Femur (tissue), 1 donor: ENCODE data around the gene LRP8.

Experiments used
- DNase-seq: peaks from one replicate; pipeline ENCODE4 v3.0.0-alpha.2; 2017

Gene LRP8

DNA sequence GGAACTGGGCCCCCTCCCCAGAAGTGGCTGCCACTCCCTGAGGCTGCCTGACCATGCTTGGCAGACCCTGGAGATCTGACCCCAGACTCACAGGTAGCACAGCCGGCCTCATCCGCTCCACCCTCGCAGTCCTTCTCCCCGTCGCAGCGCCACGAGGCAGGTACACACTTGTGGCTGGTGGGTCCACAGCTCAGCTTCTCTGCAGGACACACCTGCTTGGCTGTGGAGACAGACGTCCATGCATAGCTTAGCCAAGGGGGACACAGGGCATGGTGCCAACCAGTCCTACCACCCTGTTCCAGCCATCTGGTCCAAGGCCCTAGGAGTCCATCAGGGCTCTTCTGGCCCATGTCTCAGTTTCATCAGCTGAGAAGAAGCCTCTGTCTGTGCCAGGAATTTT, 47.4 kb downstream of the LRP8 start:
- no peak for DNase-seq

DNA sequence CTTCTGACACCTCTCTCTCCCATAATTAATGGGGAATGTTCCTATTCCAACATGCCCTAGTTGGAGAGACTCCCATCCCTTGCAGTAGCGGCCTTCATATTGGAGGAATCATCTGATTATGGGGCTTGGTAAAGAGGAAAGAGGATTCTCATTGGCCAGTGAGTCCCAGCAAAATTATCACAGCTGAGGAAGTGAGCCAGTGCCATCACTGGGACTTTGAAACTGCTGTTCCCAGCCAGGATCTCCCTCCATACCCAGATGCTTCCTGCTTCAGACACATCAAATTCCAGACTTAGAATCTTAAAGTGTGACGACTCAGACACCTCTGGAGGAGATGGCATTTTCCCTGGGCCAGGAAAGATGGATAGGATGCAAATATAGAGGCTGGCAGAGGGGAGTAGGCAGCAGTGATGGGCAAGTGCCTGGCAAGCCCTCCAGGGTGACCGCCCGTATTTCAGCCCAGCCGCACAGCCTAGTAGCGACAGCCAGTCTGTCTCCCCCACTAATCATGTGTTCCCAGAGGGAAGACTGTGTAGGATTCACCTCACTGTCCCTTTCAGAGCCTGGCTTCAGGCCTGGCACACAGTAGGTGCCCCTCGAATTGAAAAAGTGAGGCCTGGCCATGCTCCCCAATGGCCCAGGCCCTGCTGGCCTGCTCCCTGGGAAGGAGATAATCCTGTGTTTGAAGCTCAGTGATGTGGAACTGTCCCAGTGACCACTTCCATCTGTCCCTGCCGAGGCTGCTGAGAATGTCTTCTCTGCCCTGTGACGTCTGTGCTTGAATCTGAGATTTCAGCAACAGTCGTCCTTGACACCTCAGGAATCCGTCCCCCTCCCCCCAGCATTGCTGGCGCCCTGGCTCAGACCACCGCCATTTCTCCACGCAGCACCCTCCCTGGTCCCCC, 48.3 kb downstream of the LRP8 start:
- no peak for DNase-seq

GRCh38 chr1:53278298-53278725, 49.6 kb downstream of the LRP8 start:
- peak; percentile 59 for DNase-seq

GRCh38 chr1:53277326-53277725, 50.5 kb downstream of the LRP8 start:
- no peak for DNase-seq

DNA sequence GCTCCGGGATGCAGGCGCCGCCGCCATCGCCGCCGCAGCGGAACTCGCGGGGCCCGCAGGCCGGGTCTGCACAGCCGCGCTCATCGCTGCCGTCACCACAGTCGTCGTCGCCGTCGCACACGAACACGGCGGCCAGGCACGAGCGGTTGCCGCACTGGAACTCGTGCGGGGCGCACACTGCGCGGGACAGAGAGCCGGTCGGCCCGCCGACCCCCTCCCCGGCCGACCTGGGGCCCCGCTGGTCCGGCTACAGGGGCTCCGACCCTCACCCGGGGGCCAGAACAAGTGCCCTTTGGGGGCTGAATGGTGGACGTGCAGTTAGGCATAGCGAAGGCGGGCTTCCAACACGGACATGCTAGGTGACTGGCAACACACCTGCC, 51.0 kb downstream of the LRP8 start:
- no peak for DNase-seq

DNA sequence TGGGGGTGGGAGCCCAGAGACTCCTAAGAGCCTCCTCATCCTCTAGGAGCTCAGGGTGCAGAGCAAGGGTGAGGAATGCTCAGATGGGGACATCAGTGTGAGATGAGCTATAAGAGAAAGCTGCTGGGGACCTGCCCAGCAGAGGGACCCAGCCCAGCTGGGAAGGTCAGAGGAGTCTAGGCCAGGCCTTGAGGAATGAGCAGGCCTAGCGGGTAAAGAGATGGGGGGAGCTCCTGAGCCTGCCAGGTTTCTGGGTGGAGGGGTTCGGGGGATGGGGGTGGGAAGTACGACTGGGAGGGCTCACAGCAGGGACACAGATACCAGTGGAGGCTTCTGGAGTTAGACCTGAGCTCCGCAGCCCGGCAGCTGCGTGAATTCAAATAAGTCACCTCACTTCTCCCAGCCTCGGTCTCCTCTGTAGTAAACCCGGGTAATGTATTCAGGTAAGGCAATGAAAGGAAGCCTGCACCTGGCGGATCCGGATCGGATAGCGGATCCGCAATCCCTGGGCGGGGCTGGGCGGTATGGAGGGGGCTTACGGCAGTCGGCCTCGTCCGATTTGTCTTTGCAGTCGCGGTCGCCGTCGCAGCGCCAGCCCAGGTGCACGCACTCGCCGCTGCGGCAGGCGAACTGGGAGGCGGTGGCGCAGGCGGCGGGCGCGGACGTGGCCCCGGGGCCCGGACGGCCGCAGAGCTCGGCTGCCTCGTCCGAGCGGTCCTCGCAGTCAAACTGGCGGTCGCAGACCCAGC, 51.5 kb downstream of the LRP8 start:
- DNase-seq, result no peak

DNA sequence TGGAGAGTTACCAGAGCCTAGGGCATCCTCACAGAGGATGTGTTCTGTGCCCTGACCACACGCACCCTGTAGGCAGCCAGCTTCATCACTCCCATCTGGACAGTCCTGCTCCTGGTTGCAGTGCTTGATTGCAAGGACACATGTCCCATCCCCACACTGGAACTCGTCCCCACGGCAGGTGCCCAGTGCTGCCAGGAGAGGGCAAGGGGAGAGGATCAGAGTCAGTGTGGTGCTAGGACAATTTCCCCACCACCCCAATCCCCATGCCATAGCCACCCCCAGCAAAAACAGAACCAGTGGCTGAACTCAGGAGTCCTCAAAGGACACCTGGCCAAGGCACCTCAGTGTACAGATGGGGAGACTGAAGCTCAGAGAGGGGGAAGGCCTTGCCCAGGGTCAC, 52.3 kb downstream of the LRP8 start:
- DNase-seq, result no peak

- DNase-seq, result no peak
Measured at GRCh38 chr1:53274541-53275185, 53.2 kb downstream of the LRP8 start.

DNA sequence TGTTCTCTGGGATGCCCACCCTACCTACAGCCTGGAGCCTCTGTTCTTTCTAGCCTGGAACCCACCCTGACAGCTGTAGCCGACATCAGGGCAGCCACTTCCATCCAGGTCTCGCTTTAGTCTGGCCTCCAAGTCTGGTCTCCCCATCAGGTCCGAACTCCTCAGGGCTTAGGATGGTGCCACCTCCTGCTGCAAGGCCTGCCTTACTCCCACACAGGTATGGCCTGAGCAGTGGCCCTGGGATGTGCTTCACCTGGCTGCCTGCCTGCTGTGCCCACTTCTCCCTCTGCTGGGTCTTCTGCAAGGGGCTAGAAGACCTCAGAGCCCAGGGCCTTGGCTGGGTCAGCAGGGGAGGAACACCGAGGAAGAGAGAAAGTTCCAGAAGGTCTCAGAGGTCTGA, 53.8 kb downstream of the LRP8 start:
- no peak for DNase-seq

- no peak for DNase-seq
Measured at GRCh38 chr1:53273526-53273925, 54.3 kb downstream of the LRP8 start.

GRCh38 chr1:53272349-53272748, 55.5 kb downstream of the LRP8 start:
- no peak for DNase-seq

DNA sequence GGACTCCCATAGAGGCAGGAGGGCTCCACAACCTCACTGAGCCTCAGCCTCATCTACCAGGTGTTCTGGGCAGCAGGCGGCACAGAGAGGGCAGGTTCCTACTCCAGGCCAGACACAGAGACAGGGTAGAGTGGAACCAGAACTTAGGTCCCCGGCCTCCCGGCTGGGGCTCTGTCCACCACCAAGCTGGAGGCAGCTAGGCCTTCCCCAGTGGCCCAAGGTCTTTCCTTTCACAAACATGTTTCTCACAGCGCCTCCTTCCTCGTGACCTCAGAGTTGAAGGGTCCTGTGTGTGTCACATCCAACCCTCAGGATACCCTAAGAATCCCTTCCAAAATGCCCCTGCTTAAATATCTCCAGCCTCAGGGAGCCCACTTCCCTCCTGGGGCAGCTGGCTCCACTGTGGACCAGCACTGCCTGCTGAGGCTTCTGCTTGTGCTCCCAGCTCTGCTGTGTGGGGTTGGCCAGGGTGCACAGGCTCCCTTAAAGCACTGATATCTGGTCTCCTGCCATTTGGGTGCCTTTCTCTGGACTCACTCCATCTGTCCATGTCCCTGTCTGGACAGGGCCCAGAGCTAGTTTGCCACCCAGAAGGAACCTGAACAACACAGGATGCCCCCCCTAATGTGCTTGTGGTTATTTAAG, 56.3 kb downstream of the LRP8 start:
- no peak for DNase-seq

DNA sequence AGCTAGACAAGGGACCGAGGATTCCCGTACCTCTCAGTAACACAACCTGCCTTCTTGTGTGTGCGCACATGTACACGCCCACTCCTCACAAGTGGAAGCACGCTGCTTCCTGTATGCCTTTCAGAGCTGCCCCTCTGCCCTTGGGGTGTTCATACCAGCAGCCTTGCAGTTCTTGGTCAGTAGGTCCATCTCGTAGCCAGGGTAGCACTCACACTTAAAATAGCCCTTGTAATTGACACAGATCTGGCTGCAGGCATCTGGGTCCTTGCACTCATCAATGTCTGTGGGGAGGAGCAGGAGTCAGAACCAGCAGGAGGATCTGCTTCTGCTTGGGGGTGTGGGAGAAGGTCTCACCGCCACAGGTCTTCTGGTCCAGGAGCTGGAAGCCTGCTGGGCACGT, 57.0 kb downstream of the LRP8 start:
- no peak for DNase-seq

- no peak for DNase-seq
Measured at GRCh38 chr1:53270107-53270506, 57.8 kb downstream of the LRP8 start.

- DNase-seq, result no peak
Measured at GRCh38 chr1:53267761-53268160, 60.1 kb downstream of the LRP8 start.

GRCh38 chr1:53266038-53266437, 61.8 kb downstream of the LRP8 start:
- no peak for DNase-seq

DNA sequence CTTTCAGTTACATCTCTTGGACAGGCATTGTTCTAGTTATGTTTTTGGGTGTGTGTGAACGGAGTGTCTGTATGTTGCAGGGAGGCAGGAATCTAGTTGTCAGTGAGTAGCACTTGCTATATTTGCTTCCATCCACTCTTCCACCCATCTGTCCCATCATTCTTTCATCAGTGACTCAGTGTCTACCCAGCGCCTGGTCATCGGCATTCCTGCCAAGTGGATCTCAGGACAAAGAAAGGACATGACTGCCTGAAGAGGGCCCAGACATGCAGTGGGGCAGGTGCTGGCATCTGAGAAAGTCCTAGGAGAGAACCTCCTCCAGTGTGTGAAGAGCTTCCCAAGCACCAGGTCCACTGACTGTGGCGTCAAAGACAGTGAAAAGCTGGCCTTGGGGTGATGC, 62.3 kb downstream of the LRP8 start:
- DNase-seq, result no peak

GRCh38 chr1:53264048-53264447, 63.8 kb downstream of the LRP8 start:
- DNase-seq, result no peak

DNA sequence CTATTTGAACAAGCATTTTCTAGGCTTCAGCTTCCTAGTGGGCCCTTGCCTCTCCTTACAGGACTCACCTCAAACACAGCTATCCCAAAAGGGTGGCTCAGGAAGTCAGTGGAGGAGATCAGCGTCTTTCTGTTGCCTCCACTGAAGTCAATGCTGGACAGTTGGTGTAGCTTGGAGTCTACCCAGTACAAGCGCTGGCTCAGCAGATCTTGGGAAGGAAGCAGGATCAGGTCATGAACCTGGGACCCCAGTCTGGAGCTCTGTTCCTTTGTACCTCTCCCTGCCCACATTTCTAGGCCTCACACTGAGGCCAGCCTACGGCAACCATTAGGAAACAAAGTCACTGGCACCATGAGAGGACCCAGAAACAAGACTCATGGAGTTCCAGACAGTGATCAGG, 65.9 kb downstream of the LRP8 start:
- DNase-seq, result no peak

GRCh38 chr1:53260631-53261247, 67.1 kb downstream of the LRP8 start:
- no peak for DNase-seq

DNA sequence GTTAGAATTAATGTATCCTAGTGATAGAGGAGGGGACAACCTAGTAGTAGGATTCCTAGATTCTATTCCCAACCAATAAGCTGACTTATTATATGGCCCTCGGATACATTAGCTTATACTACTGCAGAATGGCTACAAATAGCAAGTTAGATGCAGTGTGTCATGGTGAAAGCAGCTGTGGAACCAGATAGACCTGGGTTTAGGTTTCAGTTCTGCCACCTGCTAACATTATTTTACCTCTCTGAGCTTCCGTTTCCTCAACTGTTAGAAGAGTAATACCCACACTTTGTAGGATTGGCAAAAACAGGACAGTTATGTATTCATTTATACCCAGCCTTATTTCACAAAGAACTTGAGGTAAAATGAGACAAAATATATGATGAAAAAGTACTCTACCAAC, 67.9 kb downstream of the LRP8 start:
- DNase-seq, result no peak

DNA sequence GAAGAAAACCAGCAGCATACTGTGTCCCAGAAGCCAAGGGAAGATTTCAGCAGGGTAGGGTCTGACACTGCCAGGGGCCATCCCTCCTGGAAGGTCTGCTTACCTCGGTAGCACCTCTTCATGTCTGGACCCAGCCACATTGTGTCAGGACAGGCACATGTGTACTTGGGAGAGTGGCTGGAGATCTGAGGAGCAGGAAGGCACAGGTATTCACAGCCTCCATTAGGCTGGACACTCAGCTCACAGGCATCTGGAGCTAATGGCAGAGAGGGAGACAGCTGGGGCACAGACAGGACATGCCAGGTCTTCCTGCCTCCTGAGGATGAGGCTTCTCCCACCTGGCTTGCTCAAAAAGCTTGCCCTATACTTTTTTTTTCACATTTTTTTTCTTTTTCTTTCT, 69.7 kb downstream of the LRP8 start:
- DNase-seq, result no peak
